HepG2 (cell line): Measurements from ENCODE around the gene NUAK1. TPM values are rescaled to one million over a fixed set of nuclear protein-coding genes. Genes with fewer than 3 reads are reported as not detected.

Experiments
- ATF2 ChIP-seq: sonication (generic); formaldehyde crosslinking; IDR thresholded peaks from 2 replicates; pipeline ENCODE4 v1.4.0; 2020; ENCODE audit warnings: missing genetic modification reagents
- ATF5 ChIP-seq: sonication (generic); formaldehyde crosslinking; IDR thresholded peaks from 2 replicates; pipeline ENCODE4 v1.4.0; 2020; ENCODE audit warnings: mild to moderate bottlenecking, low read depth, missing genetic modification reagents
- CERS6 ChIP-seq: sonication (generic); formaldehyde crosslinking; IDR thresholded peaks from 2 replicates; pipeline ENCODE4 v1.5.0; 2020; ENCODE audit warnings: missing genetic modification reagents
- FOSL1 ChIP-seq: sonication (generic); formaldehyde crosslinking; IDR thresholded peaks from 2 replicates; pipeline ENCODE4 v1.9.0; 2021; ENCODE audit warnings: missing genetic modification reagents, borderline replicate concordance
- GABPA ChIP-seq, 2 experiments: IDR thresholded peaks; 2 replicates each; pipeline ENCODE4 v1.6.1; 2011 to 2016; ENCODE audit warnings: low read depth in 2 of 2, low read length in 1 of 2, missing biosample characterization in 1 of 2, missing genetic modification characterization in 1 of 2
- GATA4 ChIP-seq: sonication (generic); IDR thresholded peaks from 2 replicates; pipeline ENCODE4 v1.6.1; 2016; ENCODE audit warnings: antibody characterized with exemption, low read depth, borderline replicate concordance
- GATAD1 ChIP-seq: IDR thresholded peaks from 2 replicates; pipeline ENCODE4 v1.6.1; 2016; ENCODE audit warnings: missing genetic modification reagents, missing compliant biosample characterization
- HMG20B ChIP-seq: conservative IDR thresholded peaks from 2 replicates; pipeline ENCODE4 v1.6.1; 2016; ENCODE audit warnings: missing genetic modification reagents, missing compliant biosample characterization
- KDM1A ChIP-seq: IDR thresholded peaks from 2 replicates; pipeline ENCODE4 v1.6.1; 2016; ENCODE audit warnings: missing compliant biosample characterization
- MAF1 ChIP-seq: sonication (generic); formaldehyde crosslinking; IDR thresholded peaks from 2 replicates; pipeline ENCODE4 v1.5.0; 2020; ENCODE audit warnings: missing genetic modification reagents, borderline replicate concordance
- MED8 ChIP-seq: sonication (generic); formaldehyde crosslinking; IDR thresholded peaks from 2 replicates; pipeline ENCODE4 v1.8.1; 2023; ENCODE audit warnings: mild to moderate bottlenecking, missing genetic modification reagents; ENCODE audit not compliant: insufficient replicate concordance
- MIXL1 ChIP-seq: IDR thresholded peaks from 2 replicates; pipeline ENCODE4 v1.6.1; 2016
- NCOR1 ChIP-seq: fragments of 200-600 bp; sonication (generic); IDR thresholded peaks from 2 replicates; pipeline ENCODE4 v1.7.0; 2017; ENCODE audit warnings: antibody characterized with exemption, low read length, borderline replicate concordance
- ONECUT2 ChIP-seq: sonication (generic); formaldehyde crosslinking; IDR thresholded peaks from 2 replicates; pipeline ENCODE4 v1.4.0; 2020; ENCODE audit warnings: missing genetic modification reagents
- PLRG1 ChIP-seq: fragments of 450-650 bp; conservative IDR thresholded peaks from 2 replicates; pipeline ENCODE4 v1.6.1; 2016
- POGK ChIP-seq: sonication (generic); formaldehyde crosslinking; conservative IDR thresholded peaks from 2 replicates; pipeline ENCODE4 v1.8.0; 2022; ENCODE audit warnings: mild to moderate bottlenecking, moderate library complexity, missing genetic modification reagents
- RFXAP ChIP-seq: sonication (generic); formaldehyde crosslinking; IDR thresholded peaks from 2 replicates; pipeline ENCODE4 v1.4.0; 2020; ENCODE audit warnings: missing genetic modification reagents, borderline replicate concordance
- SMYD3 ChIP-seq: sonication (generic); formaldehyde crosslinking; IDR thresholded peaks from 2 replicates; pipeline ENCODE4 v1.8.1; 2023; ENCODE audit warnings: mild to moderate bottlenecking, missing genetic modification reagents
- ZFP82 ChIP-seq: sonication (generic); formaldehyde crosslinking; IDR thresholded peaks from 2 replicates; pipeline ENCODE4 v1.5.1; 2020; ENCODE audit warnings: mild to moderate bottlenecking, missing genetic modification reagents, borderline replicate concordance
- ZNF569 ChIP-seq: sonication (generic); formaldehyde crosslinking; IDR thresholded peaks from 2 replicates; pipeline ENCODE4 v1.5.0; 2020; ENCODE audit warnings: mild to moderate bottlenecking, missing genetic modification reagents, moderate library complexity, borderline replicate concordance
- ZNF644 ChIP-seq: IDR thresholded peaks from 2 replicates; pipeline ENCODE4 v1.6.1; 2016; ENCODE audit warnings: low read depth
- ZNF766 ChIP-seq: sonication (generic); formaldehyde crosslinking; IDR thresholded peaks from 2 replicates; pipeline ENCODE4 v1.5.0; 2020; ENCODE audit warnings: missing genetic modification reagents, borderline replicate concordance
- ZNF850 ChIP-seq: sonication (generic); formaldehyde crosslinking; conservative IDR thresholded peaks from 2 replicates; pipeline ENCODE4 v1.9.0; 2021; ENCODE audit warnings: mild to moderate bottlenecking, missing genetic modification reagents
- ZSCAN5A ChIP-seq: sonication (generic); formaldehyde crosslinking; IDR thresholded peaks from 2 replicates; pipeline ENCODE4 v1.8.0; 2022; ENCODE audit warnings: mild to moderate bottlenecking, missing genetic modification reagents, borderline replicate concordance
- ZZZ3 ChIP-seq: sonication (generic); formaldehyde crosslinking; IDR thresholded peaks from 2 replicates; pipeline ENCODE4 v1.4.0; 2020; ENCODE audit warnings: missing genetic modification reagents, mild to moderate bottlenecking, borderline replicate concordance
- polyA plus RNA-seq, 8 experiments: library from polyadenylated mRNA; depleted of rRNA in 3 of 8; stranded (reverse) in 7 of 8; unstranded in 1 of 8; fragments of >200 nt; fragmentation: Illumina TruSeq in 4 of 8; extraction: Trizol in 4 of 8; gene quantifications; 2 replicates each; pipeline versions ENCODE4 v1.2.1 to v1.2.3, GENCODE V29; 2011 to 2016; ENCODE audit warnings: low read depth in 4 of 8, missing spikeins in 1 of 8, mixed read lengths in 1 of 8; ENCODE audit not compliant: insufficient read depth in 1 of 8
- total RNA-seq, 5 experiments: library from RNA; depleted of rRNA; stranded (reverse); fragments of >200 nt; fragmentation: Illumina TruSeq; extraction: Trizol; gene quantifications; 2 replicates each; pipeline ENCODE4 v1.2.3, GENCODE V29; 2016; ENCODE audit warnings: low read depth in 1 of 5

The NUAK1 gene
- total and polyA plus RNA-seq, 2 of the 13 experiments (the other 11 are each of a cell fraction or from before 2014, with no cell fraction given): 1.7 to 1.9 TPM

- no peak for TF ChIP-seq ZSCAN5A (CRISPR knock-in tag)
- no peak for TF ChIP-seq MAF1 (CRISPR knock-in tag)
- TF ChIP-seq ZNF644 (CRISPR knock-in tag): peak; percentile 75
- TF ChIP-seq MIXL1 (CRISPR knock-in tag): peak; percentile 63; the same call in 1 of the 2 replicates
- no peak for TF ChIP-seq MED8 (CRISPR knock-in tag)
- TF ChIP-seq POGK (CRISPR knock-in tag): 0 out of 2 replicates have a peak, but pooled peaks have one; percentile 35
- no peak for TF ChIP-seq ZFP82 (CRISPR knock-in tag)
- TF ChIP-seq RFXAP (CRISPR knock-in tag): no peak
- TF ChIP-seq GABPA (IDR thresholded peaks at IDR 0.05; ENCODE audit: low read depth, low read length): no peak
- peak; percentile 33; the same call in 1 of the 2 replicates for TF ChIP-seq GABPA (CRISPR knock-in tag; IDR thresholded peaks at IDR 0.05; ENCODE audit: low read depth)
- TF ChIP-seq ZNF850 (CRISPR knock-in tag): no peak
- TF ChIP-seq NCOR1: peak; percentile 73; the same call in 1 of the 2 replicates
- TF ChIP-seq ATF2 (CRISPR knock-in tag): peak; percentile 35; the same call in 1 of the 2 replicates
- TF ChIP-seq SMYD3: no peak
- no peak for TF ChIP-seq ZNF766 (CRISPR knock-in tag)
- no peak for TF ChIP-seq PLRG1
- TF ChIP-seq FOSL1 (CRISPR knock-in tag): no peak
- TF ChIP-seq GATA4: 0 out of 2 replicates have a peak, but pooled peaks have one; percentile 56
- no peak for TF ChIP-seq ONECUT2 (CRISPR knock-in tag)
- TF ChIP-seq KDM1A (CRISPR knock-in tag): no peak
- TF ChIP-seq GATAD1 (CRISPR knock-in tag): no peak
- TF ChIP-seq HMG20B (CRISPR knock-in tag): peak; percentile 89
- TF ChIP-seq CERS6 (CRISPR knock-in tag): no peak
- TF ChIP-seq ZNF569 (CRISPR knock-in tag): no peak
- TF ChIP-seq ZZZ3: no peak
- no peak for TF ChIP-seq ATF5 (CRISPR knock-in tag)
These were observed 40.0 kb downstream of the NUAK1 start (continued) for GRCh38 chr12:106098691-106099200.
